Stimulated activated CD8-positive, alpha-beta memory T cell treated with anti-CD3 and anti-CD28 coated beads, Interleukin-4, amount 100 ng/mL, for 4 hours (primary cell): ENCODE data around the gene SPRING1.
"Not testable (repeated sequence)": the region's sequence is repeated elsewhere in the genome, so short reads cannot be mapped to it uniquely, and the experiment has no call there.

ENCODE experiments used
- DNase-seq, 2 donors: peaks; one replicate each; pipeline ENCODE4 v3.0.0-alpha.2; 2020; ENCODE audit warnings: low read depth in 2 of 2, low spot score in 1 of 2

SPRING1 gene

GRCh38 chr12:116737774-116738657 is at the start of gene SPRING1, which contains the start of gene RNFT2:
SPRING1 (minus strand) TSS chr12:116738069; CDS start chr12:116737900, 169 bp downstream.
RNFT2 (plus strand) TSS chr12:116738315; CDS start chr12:116740498, 2,183 bp downstream.
- DNase-seq, result peak; percentile 97 to 98

DNA sequence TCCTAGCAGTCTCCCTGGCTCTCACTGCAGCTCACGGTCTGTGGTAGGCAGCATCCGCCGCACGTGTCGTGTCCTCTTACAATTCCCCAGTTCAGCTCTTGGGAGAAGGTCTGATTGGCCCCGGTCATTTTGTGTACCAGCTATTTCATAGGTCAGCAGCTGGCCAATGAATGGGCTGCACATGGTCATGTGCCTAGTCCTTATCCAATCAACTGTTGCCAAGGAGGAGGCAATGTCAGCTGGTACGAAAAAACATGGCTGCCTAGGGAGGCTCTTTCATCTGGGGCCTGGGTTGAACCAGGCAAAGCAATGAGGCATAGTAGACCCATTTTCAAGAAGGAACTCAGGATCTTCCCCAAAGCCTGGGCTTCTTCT is 46.4 kb upstream of the SPRING1 start:
- DNase-seq, result no peak

GRCh38 chr12:116783525-116784237 is 45.8 kb upstream of the SPRING1 start:
- DNase-seq, result no peak

GRCh38 chr12:116780942-116781341 is 43.1 kb upstream of the SPRING1 start:
- DNase-seq, result no peak

DNA sequence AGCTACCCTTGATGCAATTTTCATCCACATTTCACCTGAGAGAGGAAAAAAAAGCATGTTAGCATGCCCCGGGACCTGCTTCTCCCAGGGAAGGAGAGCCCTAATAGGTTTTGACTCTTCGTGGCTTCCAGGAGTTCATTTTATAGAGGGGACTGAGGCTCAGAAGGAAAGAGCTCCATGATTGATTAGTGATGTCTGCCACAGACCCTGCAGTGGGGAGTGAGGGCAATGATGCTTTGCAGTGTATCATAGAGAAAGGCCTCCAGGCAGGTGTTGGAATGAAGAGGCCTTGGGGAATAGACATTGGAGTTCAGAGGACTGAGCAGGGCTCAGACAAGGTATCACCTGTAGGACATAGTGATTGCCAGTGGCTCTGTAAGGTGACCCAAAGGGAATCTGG is 41.7 kb upstream of the SPRING1 start:
- DNase-seq, result no peak

GRCh38 chr12:116777245-116777644 is 39.4 kb upstream of the SPRING1 start:
- DNase-seq, result no peak

GRCh38 chr12:116774020-116774419 is 36.2 kb upstream of the SPRING1 start:
- DNase-seq, result no peak

DNA sequence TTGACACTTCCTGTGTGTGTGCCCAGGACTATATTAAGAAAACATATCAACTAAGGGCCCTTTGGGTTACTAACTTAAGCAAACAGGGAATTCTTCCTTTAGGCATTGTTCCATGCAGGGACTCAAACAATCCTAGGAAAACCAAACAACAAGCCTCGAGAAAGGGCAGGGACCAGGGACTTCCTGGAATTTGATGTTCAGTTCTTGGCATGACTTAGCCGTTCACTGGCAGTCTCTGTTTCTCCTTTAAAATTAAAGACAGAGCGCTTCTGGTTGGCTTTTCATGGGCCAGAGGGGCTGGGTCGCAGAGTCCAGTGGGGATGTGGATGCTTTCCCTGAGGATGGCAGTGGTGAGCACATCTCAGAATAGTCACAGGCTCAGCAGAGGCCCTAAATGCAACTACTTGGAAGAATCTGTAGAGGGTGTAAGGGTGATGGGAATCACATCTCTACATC is 35.4 kb upstream of the SPRING1 start:
- no peak for DNase-seq

DNA sequence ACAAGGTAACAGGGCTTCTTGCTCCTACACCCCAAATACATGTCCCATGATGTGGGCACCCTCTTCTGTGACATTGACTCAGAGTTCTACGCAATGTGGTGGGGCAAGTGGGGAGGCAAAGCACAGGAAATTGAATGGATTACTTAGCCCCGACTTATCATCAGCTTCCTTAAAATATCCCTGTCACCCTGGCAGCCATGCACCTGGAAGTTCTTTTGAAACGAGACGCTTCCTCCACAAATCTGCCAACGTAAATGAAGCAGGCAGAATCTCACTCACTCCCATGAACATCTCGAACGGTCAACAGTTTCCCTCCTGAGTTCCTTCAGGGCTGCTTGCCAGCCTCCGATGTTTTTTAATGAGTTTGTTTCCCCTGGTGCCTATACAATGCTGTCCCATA is 33.8 kb upstream of the SPRING1 start:
- no peak for DNase-seq

- DNase-seq, result no peak
These were observed 28.9 kb upstream of the SPRING1 start for GRCh38 chr12:116766746-116767145.

- DNase-seq, result no peak
These were observed 28.4 kb upstream of the SPRING1 start for GRCh38 chr12:116766285-116766684.

DNA sequence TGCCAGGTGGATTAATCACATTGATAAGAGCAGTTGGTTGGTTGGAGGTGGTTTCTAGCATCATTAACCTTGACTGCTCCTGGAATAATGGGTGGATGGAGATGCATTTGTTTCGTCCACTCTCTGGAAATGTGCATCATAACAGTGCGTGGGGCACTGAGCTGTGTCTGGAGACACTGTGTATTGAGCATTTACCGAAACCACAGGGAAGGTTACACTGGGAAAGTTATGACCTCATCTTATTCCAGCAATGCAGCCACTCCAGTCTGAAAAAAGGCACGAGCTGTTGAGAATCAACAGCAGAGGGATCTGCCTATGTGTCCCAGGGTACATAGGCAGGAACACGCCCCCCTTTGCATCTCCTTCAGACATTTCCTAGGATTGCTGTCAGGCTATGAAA is 27.4 kb upstream of the SPRING1 start:
- DNase-seq, result no peak

DNA sequence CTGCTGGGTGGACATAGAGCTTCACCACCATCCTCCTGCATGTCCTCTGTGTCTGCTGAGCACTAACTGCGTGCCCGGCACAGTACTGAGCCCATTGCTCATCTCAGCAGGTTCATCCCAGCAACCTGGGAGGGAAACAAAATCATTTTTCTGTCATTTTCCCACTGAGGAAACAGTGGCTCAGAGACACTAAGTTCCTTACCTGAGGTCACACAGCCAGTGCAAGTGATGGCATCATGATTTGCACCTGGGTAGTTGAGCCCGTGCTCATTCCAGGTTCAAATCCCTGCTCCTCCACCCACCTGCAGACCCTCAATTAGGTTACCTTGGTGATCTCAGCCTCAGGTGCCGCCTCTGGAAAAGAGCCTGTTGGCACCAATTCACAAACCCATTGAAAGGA is 23.6 kb upstream of the SPRING1 start:
- DNase-seq, result no peak

GRCh38 chr12:116760622-116761020 is 22.8 kb upstream of the SPRING1 start:
- no peak for DNase-seq

- DNase-seq, result no peak
These were observed 22.1 kb upstream of the SPRING1 start for GRCh38 chr12:116759783-116760621.

DNA sequence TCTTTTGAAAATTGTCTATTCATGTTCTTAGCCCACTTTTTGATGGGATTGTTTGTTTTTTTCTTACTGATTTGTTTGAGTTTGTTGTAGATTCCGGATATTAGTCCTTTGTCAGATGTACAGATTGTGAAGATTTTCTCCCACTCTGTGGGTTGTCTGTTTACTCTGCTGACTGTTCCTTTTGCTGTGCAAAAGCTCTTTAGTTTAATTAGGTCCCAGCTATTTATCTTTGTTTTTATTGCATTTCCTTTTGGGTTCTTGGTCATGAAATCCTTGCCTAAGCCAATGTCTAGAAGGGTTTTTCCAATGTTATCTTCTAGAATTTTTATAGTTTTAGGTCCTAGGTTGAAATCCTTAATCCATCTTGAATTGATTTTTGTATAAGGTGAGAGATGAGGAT is 16.9 kb upstream of the SPRING1 start:
- DNase-seq, result not testable (repeated sequence)

DNA sequence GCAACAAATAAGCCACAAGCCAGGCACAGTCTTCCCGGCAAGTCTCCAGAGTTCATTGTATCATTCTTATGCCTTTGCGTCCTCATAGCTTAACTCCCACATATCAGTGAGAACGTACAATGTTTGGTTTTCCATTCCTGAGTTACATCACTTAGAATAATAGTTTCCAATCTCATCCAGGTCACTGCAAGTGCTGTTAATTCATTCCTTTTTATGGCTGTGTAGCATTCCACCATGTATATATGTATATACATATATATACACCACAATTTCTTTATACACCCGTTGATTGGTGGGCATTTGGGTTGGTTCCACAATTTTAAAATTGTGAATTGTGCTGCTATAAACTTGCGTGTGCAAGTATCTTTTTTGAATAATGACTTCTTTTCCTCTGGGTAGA is 16.2 kb upstream of the SPRING1 start:
- not testable (repeated sequence) for DNase-seq

DNA sequence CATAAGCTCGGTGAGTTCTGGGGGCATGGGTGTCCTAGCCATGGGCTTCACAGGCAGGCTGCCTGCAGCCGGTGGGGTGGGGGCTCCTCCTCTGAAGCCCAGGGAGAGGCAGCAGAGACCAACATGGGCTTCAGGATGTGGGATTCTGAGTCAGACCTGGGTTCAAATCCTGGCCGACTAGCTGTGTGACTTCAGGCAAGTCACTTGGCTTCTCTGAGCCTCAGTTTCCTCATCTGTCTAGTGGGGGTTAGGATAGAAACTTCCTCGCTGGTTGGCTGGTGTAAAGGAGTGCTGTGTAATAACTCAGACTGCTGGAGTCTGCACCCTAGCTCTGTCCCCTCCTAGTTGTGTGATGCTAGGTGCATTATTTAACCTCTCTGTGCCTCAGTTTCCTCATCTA is 12.4 kb upstream of the SPRING1 start:
- DNase-seq, result no peak

- DNase-seq, result no peak
These were observed 12.0 kb upstream of the SPRING1 start for GRCh38 chr12:116749884-116750283.

DNA sequence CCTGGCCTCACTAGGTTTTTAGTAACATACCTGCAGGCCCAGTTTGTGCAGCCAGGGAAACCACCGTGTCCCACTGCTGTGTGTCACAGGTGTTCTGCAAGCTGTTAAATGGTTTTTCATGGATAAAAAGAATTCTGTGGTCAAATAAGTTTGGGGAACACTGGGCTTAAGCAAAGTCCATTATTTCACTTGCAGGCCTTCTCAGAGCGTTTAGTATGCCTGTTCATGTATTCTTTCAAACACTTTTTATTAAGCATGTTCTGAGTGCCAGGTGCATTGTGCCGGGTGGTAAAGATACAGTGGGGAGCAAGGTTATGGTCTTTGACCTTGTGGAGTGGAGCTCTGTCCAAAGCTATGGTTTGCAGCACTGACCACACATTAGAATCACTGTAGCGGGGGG is 7.7 kb upstream of the SPRING1 start:
- DNase-seq, result no peak

- DNase-seq, result no peak
These were observed 6.9 kb upstream of the SPRING1 start for GRCh38 chr12:116744766-116745165.
